Adrenal gland (tissue), 12 donors: ENCODE results near the gene GPC1. TPM values are rescaled to one million over a fixed set of nuclear protein-coding genes. Genes with fewer than 3 reads are reported as not detected.

ENCODE experiments used
- DNase-seq, 7 donors: peaks; one replicate each; pipeline ENCODE4 v3.0.0-alpha.2; 2019 to 2020
- H3K27ac ChIP-seq, 5 donors: fragments of 200-600 bp; sonication (generic) in 4 of 5; 1 replicate in 3 of 5; 2 replicates in 2 of 5; pipeline versions ENCODE4 v1.5.1 to v1.8.0; 2016 to 2020; ENCODE audit warnings: mild to moderate bottlenecking in 1 of 5
- H3K27me3 ChIP-seq: fragments of 200-600 bp; 2 replicates; pipeline ENCODE4 v1.8.0; 2021
- H3K36me3 ChIP-seq, 2 donors: fragments of 200-600 bp; replicated peaks in 1 of 2; 1 replicate in 1 of 2; 2 replicates in 1 of 2; pipeline versions ENCODE4 v1.5.1 to v1.8.0; 2018 to 2022
- H3K4me1 ChIP-seq, 2 donors: fragments of 200-600 bp; replicated peaks in 1 of 2; 1 replicate in 1 of 2; 2 replicates in 1 of 2; pipeline versions ENCODE4 v1.5.1 to v1.8.0; 2018 to 2021
- H3K4me3 ChIP-seq, 4 donors: fragments of 200-600 bp; sonication (generic) in 3 of 4; one replicate each; pipeline ENCODE4 v1.5.1; 2016 to 2018
- H3K9me3 ChIP-seq, 3 donors: fragments of 200-600 bp; sonication (generic) in 1 of 3; replicated peaks in 1 of 3; 1 replicate in 2 of 3; 2 replicates in 1 of 3; pipeline versions ENCODE4 v1.5.1 to v1.8.0; 2016 to 2021
- POLR2A ChIP-seq, 2 donors: fragments of 450-650 bp; IDR thresholded peaks; one replicate each; pipeline ENCODE4 v1.6.1; 2017; ENCODE audit warnings: antibody characterized with exemption in 2 of 2, mild to moderate bottlenecking in 2 of 2, moderate library complexity in 1 of 2
- WGBS, 4 donors: extraction: QIAGEN DNeasy Blood & Tissue Kit in 2 of 4; methylation state at CpG; one replicate each; pipeline versions ENCODE4 v1.1.5 to v1.1.7; 2013 to 2017; 5-methylcytosine and 5-hydroxymethylcytosine counted together
- intact Hi-C, 2 donors: fragments of 100-400 bp; cut with DNase I; formaldehyde crosslinking; loops; one replicate each; pipeline versions ENCODE4 v1.14.1 to v1.15.0; 2022 to 2023
- polyA plus RNA-seq, 3 donors: library from polyadenylated mRNA; stranded (reverse); fragments of 200-250 nt in 2 of 3; fragments of 350-450 nt in 1 of 3; fragmentation: Illumina TruSeq in 1 of 3; extraction: RNeasy Lipid Tissue Mini Kit (QIAGEN cat#74804) in 1 of 3; gene quantifications; one replicate each; pipeline ENCODE4 v1.2.3, GENCODE V29; 2013 to 2014
- total RNA-seq, 9 donors: library from RNA; depleted of rRNA in 4 of 9; stranded (reverse); fragments of >200 nt in 4 of 9; fragments of 120-200 nt in 1 of 9; fragmentation: NEBNext Ultra II Directional in 1 of 9; extraction: Animal tissue kit (Norgen Biotek cat#: 25700) in 1 of 9; gene quantifications; one replicate each; pipeline versions ENCODE4 v1.1.0 to v1.2.4, GENCODE V29; 2013 to 2023
- TF ChIP-seq, protein P1 (sequence below), 6 experiments: fragments of 450-650 bp in 4 of 6; fragments of 200-600 bp in 2 of 6; sonication (generic) in 1 of 6; IDR thresholded peaks; 1 replicate in 5 of 6; 2 replicates in 1 of 6; pipeline versions ENCODE4 v1.5.1 to v1.8.0; 2016 to 2021; ENCODE audit warnings: antibody characterized with exemption in 6 of 6, mild to moderate bottlenecking in 2 of 6, moderate library complexity in 1 of 6
- donor health status: healthy with polysubstance abuse.
- donor health status: Bipolar disorder and iron deficiency.
- donor health status: DM: yes; HTN: yes; CAD: no.
- donor health status: DM: no; HTN: no; CAD: no.
- donor health status: DM: no; HTN: no; CAD: no.
- donor health status: DM: yes; HTN: yes; CAD: no.

Gene GPC1
- total and polyA plus RNA-seq, 12 donors: 11.8 to 202 (median 132) TPM

GRCh38 chr2:240392948-240393830 lies 42.3 kb upstream of the GPC1 start:
- Histone ChIP-seq H3K4me1 (peaks cover under 1 to 2% of the 10 kb centered on the region in 2 donors), H3K27ac (peak overlapping the region in 1 of 5 donors; percentile 10), H3K27me3 (no peaks in the 10 kb centered on the region), H3K36me3 (no peaks in the 10 kb centered on the region), H3K9me3 (no peaks in the 10 kb centered on the region), H3K4me3 (no peak overlapping the region)
- WGBS, 4 donors: 88 to 91% (median 89%) methylated on average over 17 to 23 of the region's 23 CpGs
- DNase-seq: peak in 3 of 7 donors; percentile 0 to 41 (median 13)
- intact Hi-C loops: no loop called here
- TF ChIP-seq, protein P1, sequence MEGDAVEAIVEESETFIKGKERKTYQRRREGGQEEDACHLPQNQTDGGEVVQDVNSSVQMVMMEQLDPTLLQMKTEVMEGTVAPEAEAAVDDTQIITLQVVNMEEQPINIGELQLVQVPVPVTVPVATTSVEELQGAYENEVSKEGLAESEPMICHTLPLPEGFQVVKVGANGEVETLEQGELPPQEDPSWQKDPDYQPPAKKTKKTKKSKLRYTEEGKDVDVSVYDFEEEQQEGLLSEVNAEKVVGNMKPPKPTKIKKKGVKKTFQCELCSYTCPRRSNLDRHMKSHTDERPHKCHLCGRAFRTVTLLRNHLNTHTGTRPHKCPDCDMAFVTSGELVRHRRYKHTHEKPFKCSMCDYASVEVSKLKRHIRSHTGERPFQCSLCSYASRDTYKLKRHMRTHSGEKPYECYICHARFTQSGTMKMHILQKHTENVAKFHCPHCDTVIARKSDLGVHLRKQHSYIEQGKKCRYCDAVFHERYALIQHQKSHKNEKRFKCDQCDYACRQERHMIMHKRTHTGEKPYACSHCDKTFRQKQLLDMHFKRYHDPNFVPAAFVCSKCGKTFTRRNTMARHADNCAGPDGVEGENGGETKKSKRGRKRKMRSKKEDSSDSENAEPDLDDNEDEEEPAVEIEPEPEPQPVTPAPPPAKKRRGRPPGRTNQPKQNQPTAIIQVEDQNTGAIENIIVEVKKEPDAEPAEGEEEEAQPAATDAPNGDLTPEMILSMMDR (IDR thresholded peaks at IDR 0.05): no peak
- no peak for TF ChIP-seq POLR2A (IDR thresholded peaks at IDR 0.05)

DNA sequence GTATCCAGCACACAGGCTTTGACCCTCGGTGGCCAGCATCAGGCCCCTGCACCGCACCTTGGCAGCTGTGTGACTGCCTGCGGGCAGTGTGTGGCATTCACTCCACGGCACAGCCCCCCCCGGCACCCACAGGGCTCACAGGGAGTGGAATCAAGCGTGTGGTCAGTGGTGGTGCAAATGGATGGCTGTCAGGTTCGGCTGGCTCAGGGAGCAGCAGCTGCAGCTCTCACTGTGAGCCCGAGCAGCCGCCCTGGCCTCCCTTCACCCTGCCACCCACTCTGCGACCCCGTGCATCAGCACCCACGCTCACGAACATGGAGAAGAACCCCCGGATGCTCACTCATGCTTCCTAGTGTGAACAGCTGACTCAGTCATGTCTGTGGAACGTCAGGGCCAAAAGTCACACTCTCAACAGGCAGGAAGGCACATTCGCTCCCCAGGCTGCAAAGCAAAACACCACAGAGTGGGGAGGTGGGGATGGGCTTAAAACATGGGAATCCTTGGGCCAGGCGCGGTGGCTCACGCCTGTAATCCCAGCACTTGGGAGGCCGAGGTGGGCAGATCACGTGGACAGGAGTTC lies 41.5 kb upstream of the GPC1 start:
- Histone ChIP-seq H3K36me3 (no peaks in the 10 kb centered on the region), H3K27me3 (no peaks in the 10 kb centered on the region), H3K4me3 (no peak overlapping the region), H3K9me3 (no peaks in the 10 kb centered on the region), H3K4me1 (no peaks in the 10 kb centered on the region), H3K27ac (no peak overlapping the region)
- peak in 3 of 7 donors; percentile 6 to 43 (median 15) for DNase-seq
- intact Hi-C loops: no loop called here
- 78 to 85% (median 83%) methylated on average over 12 to 21 of the region's 21 CpGs for WGBS, 4 donors
- no peak for TF ChIP-seq POLR2A (IDR thresholded peaks at IDR 0.05)
- TF ChIP-seq, protein P1 (IDR thresholded peaks at IDR 0.05): no peak

DNA sequence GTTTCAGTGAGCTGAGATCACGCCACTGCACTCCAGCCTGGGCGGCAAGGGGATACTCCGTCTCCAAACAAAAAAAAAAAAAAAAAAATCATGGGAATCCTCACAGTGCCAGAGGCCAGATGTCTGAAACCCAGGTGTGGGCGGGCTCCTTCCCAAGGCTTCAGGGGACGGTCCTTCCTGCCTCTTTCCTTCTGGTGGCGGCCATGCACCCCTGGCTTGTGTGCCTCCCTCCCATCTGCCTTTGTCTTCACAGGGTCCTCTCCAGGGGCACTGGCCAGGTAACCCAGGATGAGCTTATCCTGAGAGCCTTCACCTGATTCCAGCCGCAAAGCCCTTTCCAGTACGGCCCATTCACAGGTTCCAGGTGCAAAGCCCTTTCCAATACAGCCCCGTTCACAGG lies 40.9 kb upstream of the GPC1 start:
- Histone ChIP-seq H3K36me3 (no peaks in the 10 kb centered on the region), H3K9me3 (no peaks in the 10 kb centered on the region), H3K4me3 (no peak overlapping the region), H3K27me3 (no peaks in the 10 kb centered on the region), H3K4me1 (no peaks in the 10 kb centered on the region), H3K27ac (no peak overlapping the region)
- TF ChIP-seq, protein P1 (IDR thresholded peaks at IDR 0.05): no peak
- no peak for TF ChIP-seq POLR2A (IDR thresholded peaks at IDR 0.05)
- intact Hi-C loops: no loop called here
- peak in 2 of 7 donors; percentile 0 to 37 for DNase-seq
- WGBS, 4 donors: 91 to 97% (median 93%) methylated on average over 9 of the region's 9 CpGs

DNA sequence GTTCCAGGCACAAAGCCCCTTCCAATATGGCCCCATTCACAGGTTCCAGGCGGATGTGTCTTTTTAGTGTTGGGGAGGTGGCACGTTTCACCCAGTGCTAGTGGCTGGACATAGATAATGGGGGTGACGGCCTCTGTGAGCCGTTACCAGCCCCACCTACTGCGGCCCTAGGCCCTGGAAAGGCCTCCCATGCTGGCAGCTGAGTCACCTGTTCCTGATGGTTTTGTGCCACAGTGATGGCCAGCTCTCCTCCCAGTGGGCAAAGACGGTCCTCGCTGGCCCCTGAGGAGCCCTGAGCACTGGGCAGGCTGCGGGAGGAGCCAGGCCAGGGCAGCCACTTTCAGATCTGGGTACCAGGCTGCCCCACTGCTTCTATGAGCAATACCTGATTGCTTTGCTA lies 40.0 kb upstream of the GPC1 start:
- peak in 3 of 7 donors; percentile 0 to 25 (median 14) for DNase-seq
- Histone ChIP-seq H3K36me3 (no peaks in the 10 kb centered on the region), H3K27ac (no peak overlapping the region), H3K4me1 (no peaks in the 10 kb centered on the region), H3K9me3 (no peaks in the 10 kb centered on the region), H3K4me3 (no peak overlapping the region), H3K27me3 (no peaks in the 10 kb centered on the region)
- WGBS, 4 donors: 93 to 100% (median 96%) methylated on average over 1 to 8 of the region's 8 CpGs
- intact Hi-C loops: no loop called here
- TF ChIP-seq, protein P1 (IDR thresholded peaks at IDR 0.05): no peak
- no peak for TF ChIP-seq POLR2A (IDR thresholded peaks at IDR 0.05)
